ENCODE data around the gene TLCD5.

GRCh38 chr11:120338107-120338933 is 13.2 kb downstream of the TLCD5 start:
- TF ChIP-seq CTCF (optimal IDR thresholded peaks at IDR 0.05 in 1 of 3, IDR thresholded peaks at IDR 0.05 in 1 of 3, conservative IDR thresholded peaks at IDR 0.05 in 1 of 3; ENCODE audit: extremely low read depth in 1 of 3, insufficient read depth in 2 of 3, low read length in 3 of 3) (no peak), EZH2 (IDR thresholded peaks at IDR 0.05; ENCODE audit: low read length) (no peak)
